ENCODE results near the gene ELOB.

The ELOB gene

DNA sequence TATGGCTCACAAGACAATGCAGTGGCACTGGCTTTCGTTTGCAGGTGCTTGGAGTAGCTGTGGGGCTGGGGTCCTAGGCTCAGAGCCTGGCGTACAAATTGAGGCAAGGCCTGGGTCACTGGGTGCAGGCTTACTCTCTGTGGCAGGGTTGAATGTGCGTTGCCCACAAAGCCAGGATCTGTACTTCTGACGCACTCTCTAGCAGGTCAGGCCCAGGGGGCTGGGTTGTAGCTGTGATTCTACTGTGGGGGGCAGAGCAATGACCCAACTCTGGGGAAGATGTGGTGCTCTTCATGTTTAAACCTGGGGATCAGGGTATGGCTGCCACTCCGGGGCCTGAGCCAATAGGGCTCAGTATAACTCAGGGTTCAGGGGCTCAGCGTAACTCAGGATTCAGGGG is 33.6 kb upstream of the ELOB start:
- no peak for DNase-seq

DNA sequence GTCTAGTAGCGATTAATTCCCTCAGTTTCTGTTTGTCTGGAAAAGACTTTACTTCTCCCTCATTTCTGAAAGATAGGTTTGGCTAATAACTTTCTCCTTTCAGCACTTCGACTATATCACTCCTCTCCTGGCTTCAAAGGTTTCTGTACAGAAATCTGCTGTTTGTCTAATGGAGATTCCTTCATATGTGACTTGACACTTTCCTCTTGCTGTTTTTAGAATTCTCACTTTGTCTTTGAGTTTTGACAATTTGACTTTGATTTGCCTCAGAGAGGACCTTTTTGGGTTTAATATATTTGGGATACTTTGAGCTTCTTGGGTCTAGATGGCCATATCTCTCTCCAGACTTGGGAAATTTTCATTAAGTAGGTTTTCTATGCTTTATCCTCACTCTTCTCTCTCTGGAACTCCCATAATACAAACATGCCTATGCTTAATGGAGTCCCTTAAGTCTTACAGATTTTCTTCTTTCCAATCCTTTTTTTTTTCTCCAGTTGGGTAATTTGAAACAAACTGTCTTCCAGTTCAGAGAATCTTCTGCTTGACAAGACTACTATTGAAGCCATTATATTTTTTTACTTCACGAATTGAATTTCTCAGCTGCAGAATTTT is 32.2 kb upstream of the ELOB start:
- no peak for DNase-seq

DNA sequence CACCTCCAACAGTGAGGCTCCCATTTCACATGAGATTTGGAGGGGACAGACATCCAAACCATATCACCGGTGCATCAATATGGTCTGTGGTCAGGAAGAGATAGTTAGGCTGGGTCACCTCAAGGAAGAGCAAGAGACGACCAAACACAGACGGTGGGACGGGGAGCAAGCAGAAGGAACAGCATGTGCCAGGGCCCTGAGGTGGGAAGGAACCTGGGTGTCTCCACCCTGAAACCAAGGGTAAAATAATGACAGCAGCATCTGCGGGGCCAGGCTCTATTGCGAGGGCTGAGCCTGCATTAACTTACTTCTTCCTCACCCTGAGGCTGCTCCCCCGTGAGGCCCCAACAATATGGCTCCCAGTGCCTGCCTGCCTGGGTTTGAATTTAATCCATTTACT is 31.1 kb upstream of the ELOB start:
- DNase-seq: no peak

DNA sequence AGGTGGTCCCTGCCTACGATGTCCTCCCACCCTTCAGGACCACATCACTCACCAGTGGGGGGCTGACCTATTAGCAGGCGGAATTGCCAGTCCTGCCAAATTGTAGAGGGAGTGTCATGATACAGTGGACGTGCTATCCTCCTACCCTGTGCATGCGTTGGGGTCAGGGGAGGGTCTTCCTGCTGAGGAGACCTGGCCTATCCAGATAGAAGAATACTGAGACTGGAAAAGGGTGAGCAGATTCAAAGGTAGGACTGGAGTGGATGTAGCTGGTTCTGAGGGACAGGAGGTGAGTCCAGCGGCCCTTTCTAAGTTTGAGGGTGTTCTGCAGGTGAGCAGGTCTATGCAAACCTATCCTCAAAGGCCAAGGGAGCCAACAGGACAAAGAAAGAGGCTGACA is 29.2 kb upstream of the ELOB start:
- DNase-seq: no peak

DNA sequence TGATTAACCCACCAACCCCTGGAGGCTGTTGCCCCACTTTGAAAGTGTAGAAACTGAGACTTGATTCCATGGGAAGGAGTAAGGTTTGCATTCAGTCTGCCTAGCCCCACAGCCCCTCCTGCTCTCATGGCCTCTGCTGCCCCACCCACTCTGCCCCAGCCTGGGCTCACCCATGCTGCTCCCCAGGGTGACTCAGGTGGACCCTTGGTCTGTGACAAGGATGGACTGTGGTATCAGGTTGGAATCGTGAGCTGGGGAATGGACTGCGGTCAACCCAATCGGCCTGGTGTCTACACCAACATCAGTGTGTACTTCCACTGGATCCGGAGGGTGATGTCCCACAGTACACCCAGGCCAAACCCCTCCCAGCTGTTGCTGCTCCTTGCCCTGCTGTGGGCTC is 27.6 kb upstream of the ELOB start:
- no peak for DNase-seq

DNA sequence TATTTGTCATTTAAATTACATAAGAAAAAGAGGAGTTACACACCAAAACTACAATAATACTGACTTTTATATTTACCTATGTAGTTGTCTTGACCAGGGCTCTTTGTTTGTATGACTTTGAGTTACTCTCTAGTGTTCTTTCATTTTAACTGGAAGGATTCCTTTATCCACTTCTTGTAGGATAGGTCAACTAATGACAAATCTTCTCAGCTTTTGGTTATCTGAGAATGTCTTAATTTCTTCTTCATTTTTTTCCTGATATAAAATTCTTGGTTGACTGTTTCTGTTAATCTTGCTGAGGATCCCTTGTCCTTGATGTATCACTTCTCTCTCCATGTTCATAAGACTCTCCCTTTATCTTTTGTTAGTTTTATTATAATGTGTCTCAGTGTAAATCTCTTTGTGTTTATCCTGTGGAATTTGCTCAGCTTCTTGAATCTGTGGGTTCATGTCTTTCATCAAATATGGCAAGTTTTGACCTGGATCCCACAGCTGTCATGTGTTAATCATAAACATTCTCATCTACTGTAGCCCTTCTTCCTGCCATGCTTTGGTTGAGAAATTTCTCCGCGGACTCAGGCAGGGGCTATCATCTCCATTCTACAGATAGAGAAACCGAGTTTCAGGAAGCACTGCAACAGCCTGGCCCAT is 26.6 kb upstream of the ELOB start:
- no peak for DNase-seq

DNA sequence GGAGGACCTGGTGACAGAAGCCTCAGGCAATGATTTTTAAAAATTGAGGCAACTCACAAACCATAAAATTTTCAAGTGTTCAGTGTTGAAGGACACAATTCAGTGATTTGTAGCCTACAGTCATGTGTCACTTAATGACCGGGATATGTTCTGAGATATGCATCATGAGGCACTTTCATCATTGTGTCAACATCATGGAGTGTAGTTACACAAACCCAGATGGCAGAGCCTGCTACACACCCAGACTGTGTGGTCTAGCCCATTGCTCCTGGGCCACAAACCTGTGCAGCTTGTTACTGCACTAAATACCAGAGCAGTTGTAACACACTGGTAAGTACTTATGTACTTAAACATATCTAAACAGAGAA is 22.8 kb upstream of the ELOB start:
- no peak for DNase-seq

DNA sequence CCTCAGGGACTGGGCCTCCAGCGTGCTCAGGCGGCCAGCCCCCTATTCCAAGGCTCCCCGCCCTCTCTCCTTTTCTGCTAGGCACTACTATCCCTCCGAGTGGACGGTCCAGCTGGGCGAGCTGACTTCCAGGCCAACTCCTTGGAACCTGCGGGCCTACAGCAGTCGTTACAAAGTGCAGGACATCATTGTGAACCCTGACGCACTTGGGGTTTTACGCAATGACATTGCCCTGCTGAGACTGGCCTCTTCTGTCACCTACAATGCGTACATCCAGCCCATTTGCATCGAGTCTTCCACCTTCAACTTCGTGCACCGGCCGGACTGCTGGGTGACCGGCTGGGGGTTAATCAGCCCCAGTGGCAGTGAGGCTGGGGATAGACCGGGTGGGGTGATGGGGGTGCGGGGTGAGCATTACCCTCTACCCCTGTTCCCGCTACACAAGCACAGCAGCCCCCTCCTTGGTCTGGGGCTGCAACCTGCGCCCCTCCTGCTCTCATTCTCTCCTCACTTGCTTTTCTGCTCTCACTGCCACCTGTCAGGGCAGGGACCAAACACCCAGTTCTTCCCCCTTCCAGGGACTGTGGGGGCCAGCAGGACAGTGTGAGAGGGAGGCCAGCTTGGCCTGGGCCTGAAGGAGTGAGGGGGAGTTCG is 22.3 kb upstream of the ELOB start:
- no peak for DNase-seq

DNA sequence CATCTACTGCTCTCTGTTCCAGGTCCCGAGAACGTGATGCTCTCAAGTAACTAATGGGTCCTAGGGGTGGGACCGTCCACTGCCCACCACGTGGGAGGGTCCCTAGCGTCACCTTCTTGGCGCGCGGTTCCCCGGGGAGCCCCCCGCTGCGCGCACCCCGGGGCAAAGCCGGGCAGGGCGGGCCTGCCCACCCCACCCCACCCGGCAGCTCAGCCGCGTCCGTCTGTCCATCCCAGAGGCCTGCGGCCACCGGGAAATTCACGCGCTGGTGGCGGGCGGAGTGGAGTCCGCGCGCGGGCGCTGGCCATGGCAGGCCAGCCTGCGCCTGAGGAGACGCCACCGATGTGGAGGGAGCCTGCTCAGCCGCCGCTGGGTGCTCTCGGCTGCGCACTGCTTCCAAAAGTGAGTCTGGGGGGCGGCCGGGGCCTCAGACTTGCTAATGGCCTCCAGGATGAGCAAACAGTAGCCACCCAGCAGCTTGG is 21.7 kb upstream of the ELOB start:
- DNase-seq: no peak

DNA sequence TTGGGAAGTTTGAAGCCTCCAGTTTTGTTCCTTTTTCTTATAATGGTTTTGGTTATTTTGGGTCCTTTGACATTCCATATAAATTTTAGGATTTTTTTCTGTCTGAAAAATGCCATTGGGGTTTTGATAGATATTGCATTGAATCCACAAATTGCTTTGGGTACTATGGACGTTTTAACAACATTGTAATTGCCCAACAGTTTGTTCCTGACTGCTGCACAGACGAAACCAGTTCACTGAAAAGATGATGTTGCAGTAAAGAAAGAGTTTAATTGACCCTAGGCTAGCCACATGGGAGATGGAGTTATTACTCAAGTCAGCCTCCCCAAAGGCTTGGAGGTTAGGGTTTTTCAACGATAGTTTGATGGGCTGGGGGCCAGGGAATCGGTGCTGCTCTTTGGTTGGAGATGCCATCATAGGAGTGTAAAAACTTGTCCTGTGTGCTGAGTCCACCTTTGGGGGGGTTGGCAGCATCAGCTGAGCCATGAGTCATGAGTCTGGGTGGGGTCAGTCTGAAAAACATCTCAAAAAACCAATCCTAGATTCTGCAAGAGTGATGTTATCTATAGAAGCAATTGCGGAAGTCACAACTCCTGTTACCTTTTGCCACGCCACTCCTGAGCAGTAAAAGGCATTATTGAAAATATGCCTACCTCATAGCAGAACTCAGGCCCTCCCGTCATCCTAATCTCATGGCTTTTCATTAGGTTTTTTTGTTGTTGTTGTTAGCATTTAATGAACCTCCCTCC is 18.5 kb upstream of the ELOB start:
- DNase-seq: no peak

DNA sequence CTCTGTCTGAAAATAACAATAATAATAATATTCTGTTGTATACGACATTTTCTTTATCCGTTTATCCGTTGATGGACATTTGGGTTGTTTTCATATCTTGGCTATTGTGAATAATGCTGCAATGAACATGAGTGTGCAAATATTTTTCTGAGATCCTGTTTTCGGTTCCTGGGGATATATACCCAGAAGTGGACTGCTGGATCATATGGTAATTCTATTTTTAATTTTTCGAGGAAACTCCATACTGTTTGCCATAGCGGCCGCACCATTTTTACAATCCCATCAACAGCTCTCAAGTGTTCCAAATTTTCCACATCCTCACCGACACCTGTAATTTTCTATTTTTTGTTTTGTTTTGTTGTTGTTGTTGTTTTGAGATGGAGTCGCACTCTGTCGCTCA is 15.9 kb upstream of the ELOB start:
- no peak for DNase-seq

DNA sequence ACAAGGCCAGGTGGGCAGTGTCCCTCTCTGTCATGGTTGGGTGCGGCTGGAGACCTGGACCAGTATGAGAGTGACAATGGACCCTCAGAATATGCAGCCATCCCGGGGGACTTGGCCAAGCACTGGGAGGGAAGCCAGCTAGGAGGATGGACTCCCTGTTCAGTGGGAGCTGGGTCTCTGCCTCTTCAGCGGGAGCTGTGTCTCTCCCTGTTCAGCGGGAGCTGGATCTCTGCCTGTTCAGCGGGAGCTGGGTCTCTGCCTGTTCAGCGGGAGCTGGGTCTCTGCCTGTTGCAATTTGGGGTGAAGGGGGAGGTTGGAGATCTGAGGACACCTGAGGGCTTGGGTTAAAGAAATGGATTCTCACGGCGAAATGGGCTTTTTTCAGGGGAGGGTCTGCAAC is 14.1 kb upstream of the ELOB start:
- DNase-seq: no peak

DNA sequence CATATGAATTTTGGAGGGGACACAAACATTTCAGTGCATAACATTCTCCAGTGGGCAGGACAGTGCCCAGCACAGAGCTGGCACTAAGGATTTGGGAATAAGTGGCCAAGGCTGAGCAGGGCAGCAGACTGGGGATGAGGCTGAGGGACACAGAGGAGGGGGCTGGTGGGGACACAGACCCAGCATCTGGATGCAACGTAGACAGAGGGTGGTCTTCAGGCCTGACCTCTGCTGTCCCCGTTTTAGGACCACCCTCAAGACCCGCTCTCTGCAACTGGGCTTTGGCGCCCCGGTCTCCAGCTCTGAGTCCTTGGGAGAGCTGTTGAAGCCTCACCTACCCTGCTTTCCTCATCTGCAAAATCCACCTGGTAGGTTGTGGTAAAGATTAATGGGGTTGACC is 13.6 kb upstream of the ELOB start:
- DNase-seq: no peak

DNA sequence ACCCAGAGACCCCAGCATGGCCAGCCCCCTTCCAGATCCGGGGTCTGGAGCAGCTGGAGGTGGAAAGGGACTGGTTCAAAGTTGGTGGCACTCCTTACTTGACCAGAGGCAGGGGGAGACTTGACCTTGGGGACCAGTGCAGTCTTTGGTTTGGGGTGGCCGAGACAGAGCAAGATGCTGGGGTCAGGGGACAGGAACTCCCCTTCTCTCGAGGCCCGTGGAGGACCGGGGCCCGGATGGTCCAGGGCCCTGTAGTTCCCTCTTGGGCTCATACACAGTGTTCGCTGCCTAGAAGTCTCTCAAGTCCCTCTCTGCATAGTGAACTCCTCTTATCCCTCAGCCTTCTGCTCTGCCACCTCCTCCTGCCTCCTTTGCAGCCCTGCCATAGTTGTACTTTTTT is 10.9 kb upstream of the ELOB start:
- no peak for DNase-seq

DNA sequence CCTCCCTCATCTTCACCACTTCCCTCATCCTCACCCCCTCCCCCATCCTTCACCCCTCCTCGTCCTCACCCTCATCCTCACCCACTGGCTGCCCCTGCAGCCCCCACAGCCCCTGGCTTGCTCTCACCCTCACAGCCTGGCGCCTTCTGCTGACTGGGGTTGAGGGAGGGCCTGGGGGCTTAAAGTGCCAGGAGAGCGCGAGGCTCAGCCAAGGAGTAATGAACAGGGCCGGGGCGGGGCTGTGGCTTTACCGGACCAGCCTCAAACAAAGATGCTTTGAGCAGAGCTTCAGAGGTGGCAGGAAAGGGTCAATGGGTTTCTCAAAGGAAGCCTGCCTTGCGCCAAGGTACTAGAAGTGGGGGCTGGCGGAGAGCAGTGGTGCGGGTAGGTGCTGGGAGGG is 10.3 kb upstream of the ELOB start, which contains the start of gene PRSS33:
TSS of gene PRSS33 (minus strand) at position 155 of the 400 bp plus-strand sequence. CDS start 1,013 bp downstream, outside the sequence.
- no peak for DNase-seq

DNA sequence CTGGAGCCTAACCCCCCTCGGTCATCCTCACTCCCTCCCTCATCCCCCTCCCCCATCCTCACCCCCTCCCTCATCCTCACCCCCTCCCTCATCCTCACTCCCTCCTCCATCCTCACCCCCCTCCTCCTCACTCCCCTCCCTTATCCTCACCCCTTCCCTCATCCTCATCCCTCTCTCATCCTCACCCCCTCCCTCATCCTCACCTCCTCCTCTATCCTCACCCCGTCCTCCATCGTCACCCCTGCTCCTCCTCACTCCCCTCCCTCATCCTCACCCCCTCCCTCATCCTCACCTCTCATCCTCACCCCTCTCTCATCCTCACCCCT is 9.7 kb upstream of the ELOB start:
- DNase-seq: no peak

DNA sequence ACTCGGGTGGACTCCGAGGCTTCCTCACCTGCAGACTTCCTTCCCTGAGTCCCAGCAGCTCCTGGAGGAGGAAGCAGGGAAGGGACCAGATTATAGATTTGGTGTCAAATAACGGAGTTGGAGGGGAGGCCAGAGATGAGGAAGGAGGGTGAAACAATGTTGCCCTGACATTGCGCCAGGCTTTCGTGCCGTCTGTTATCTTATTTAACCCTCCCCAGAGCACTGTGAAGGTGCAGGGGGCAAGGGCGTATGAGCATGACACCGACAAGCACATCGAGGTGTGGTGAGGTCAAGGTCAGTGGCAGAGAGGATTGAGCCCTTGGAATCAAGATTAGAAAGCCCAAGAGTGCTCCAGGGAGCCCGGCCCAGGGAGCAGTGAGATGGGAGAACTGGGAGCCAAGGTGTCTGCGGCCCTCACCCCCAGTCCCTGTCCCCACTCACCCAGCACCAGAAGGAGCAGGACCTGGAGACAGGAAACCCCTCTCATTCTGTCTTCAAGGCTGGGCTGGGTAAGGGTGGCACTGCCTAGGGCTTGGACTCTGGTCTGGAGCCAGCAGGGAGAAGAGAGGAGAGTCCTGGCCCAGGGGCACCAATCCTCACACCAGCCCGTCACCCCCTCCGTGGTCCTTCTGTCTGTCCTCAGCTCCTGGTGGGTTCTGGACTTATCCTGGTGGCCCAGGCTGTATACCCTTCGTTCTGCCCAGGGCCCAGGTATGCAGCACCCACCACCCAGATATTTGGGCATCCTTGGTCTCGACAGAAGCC is 9.2 kb upstream of the ELOB start:
- no peak for DNase-seq

DNA sequence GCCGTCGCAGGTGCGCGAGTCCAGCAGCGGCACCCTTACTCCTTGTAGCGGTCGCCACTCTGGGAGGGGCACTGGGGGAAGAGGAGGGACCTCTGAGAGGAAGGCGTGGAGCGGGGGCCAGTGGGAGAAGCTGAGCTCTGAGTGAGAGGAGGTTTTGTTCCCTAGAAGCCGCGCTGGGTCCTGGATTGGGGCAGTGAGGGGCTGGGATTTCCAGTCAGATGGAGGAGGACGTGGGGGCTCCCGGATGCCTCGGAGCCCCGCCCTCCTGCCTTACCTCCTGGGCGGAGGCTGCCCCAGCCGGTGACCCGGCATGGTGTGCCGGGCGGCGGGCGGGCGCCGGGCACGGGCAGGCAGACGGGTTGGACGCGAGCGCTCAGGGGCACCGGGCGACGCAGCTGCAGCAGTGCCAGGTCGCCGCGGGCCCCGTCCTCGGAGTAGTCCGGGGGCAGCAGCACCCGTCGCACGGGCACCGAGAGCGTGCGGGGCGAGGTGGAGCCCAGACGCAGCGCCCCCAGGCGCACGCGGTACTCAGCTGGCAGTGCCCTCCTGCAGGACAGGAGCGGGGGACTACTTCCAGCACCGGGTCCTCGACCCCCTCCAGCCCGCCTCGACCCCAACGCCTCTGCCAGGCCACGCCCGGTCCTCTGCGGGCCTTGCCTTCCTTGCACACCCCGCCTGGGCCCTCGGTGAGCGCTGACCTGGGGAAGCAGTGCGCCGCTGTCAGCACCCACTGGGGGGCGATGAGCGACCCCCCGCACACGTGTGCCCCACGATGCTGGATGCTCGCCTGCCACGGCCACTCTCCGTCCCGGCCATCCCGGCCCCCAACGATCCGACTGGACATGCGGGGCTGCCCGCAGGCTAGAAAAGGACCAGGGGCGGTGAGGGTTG is 8.3 kb upstream of the ELOB start:
- no peak for DNase-seq

DNA sequence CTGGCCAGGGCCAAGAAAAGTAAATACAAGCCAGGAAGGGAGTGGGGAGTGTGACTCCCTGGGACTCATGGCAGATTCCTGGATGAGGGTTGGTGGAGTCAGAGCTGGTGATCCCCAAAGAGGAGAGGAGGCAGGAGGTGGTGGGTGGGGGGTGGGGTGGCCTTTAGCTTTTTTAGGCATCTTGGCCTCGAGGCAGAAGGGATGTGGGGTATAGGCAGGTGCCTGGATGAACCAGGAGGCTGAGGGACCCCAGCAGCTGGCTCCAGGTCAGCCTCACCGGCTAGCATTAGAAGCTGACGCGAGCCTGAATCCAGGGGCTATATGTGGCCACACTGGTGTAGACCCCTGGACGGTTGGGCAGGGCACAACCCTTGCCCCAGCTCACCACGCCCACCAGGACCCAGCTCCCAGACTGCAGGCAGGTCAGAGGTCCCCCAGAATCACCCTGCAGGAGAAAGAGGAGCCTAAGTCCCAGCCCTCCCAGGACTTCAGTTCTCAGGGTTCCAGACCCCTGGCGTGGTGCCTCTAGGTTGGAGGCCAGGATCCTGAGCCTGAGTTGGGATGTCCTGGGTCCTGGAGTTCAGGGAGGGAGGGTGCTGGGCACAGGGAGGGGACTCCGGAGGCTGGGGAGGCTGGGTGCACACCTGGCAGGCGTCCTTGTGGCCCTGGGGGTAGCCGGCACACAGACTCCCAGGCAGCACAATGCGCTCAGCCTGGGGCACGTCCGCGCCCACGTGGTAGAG is 7.4 kb upstream of the ELOB start:
- no peak for DNase-seq

DNA sequence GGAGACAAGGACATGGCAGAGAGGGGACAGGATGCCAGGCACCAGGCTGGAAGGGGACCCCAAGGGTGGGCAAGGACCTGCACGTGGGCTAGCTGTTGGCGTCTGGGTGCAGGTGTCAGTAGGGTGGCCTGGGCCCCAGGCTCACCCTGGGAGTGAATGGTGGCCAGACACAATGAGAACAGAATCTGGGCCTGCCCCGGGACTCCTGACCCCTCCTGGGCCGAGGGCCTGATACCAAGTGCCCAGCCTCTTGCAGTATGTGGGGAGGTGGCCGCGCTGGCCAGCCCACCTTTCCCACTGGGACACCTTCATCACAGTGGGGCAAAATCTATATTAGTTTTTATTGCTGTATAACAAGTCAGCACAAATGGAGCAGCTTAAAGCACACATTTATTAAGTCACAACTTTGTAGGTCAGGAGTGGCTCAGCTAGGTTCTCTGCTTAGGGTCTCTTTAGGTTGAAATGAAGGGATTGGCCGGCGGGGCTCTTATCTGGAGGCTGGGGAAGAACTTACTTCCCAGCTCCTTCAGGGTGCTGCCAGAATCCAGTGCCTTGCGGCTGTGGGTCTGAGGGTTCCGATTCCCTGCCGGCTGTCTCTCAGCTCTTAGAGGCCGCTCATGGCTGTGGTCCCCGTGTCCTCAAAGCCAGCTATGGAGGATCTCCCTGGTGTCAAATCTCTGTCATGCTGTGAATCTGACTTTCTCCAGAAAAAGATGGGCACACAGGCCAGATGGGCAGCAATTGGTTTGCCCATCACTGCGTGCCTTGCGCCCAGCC is 6.7 kb upstream of the ELOB start:
- DNase-seq: no peak

Data from fibroblast of skin of back (primary cell).